Panc1 (cell line): Measurements from ENCODE around the gene MSRB3.

ENCODE experiments used
- CTCF ChIP-seq: fragments of 450-650 bp; IDR thresholded peaks from 2 replicates; pipeline ENCODE4 v1.5.1; 2017; ENCODE audit warnings: mild to moderate bottlenecking
- POLR2AphosphoS5 ChIP-seq: IDR thresholded peaks from 2 replicates; pipeline ENCODE4 v1.6.1; 2012; ENCODE audit warnings: mild to moderate bottlenecking, low read depth, low read length, moderate library complexity
- REST ChIP-seq, 2 experiments: IDR thresholded peaks; 2 replicates each; pipeline ENCODE4 v1.6.1; 2011 to 2012; ENCODE audit warnings: low read depth in 2 of 2, control low read depth in 1 of 2, low read length in 1 of 2, mild to moderate bottlenecking in 1 of 2, moderate library complexity in 1 of 2; ENCODE audit not compliant: insufficient read depth in 1 of 2

- TF ChIP-seq REST (IDR thresholded peaks at IDR 0.05; ENCODE audit: insufficient read depth in 1 of 2, low read depth in 2 of 2, low read length in 1 of 2) (no peak), CTCF (no peak), POLR2AphosphoS5 (no peak)
Measured at GRCh38 chr12:65432114-65432513, 153.6 kb downstream of the MSRB3 start.
